GM18526 (cell line): ENCODE data around the gene TRIM74.
A peak's percentile ranks its signal among the peaks of the same experiment; 100 is the strongest.
"Not testable (repeated sequence)": the region's sequence is repeated elsewhere in the genome, so short reads cannot be mapped to it uniquely, and the experiment has no call there.

Source experiments
- POLR2A ChIP-seq: IDR thresholded peaks from 3 replicates; pipeline ENCODE4 v1.6.1; 2011; ENCODE audit not compliant: insufficient read length; ENCODE audit errors: extremely low read depth

Gene TRIM74

GRCh38 chr7:72968980-72969516 lies at the start of gene TRIM74:
TRIM74 (minus strand) TSS chr7:72969466; CDS start chr7:72966157, 3,309 bp downstream.
- TF ChIP-seq POLR2A: not testable (repeated sequence)

GRCh38 chr7:73005693-73006447 lies 36.6 kb upstream of the TRIM74 start:
- peak; percentile 86 for TF ChIP-seq POLR2A

GRCh38 chr7:72925546-72926120 lies 43.6 kb downstream of the TRIM74 start:
- no peak for TF ChIP-seq POLR2A

- peak; percentile 72 for TF ChIP-seq POLR2A
These were observed 44.3 kb downstream of the TRIM74 start, which contains the start of gene POM121 for GRCh38 chr7:72924733-72925545. POM121 (plus strand) TSS chr7:72925095; CDS start chr7:72925122, 27 bp downstream.

GRCh38 chr7:72924386-72924732 lies 44.9 kb downstream of the TRIM74 start:
- no peak for TF ChIP-seq POLR2A

- TF ChIP-seq POLR2A: no peak
These were observed 50.0 kb downstream of the TRIM74 start for GRCh38 chr7:72919256-72919775.
